GM18505 (cell line): ENCODE results near the gene TLR8.
A peak's percentile ranks its signal among the peaks of the same experiment; 100 is the strongest.

ENCODE experiments used
- ATAC-seq: cut with Tn5 transposase; IDR thresholded peaks from one replicate; pipeline ENCODE4 v1.9.1; 2021; ENCODE audit not compliant: unreplicated experiment
- POLR2A ChIP-seq: IDR thresholded peaks from 4 replicates; pipeline ENCODE4 v1.6.1; 2011; ENCODE audit warnings: borderline replicate concordance; ENCODE audit not compliant: insufficient read depth, insufficient read length; ENCODE audit errors: extremely low read depth

TLR8 gene

DNA sequence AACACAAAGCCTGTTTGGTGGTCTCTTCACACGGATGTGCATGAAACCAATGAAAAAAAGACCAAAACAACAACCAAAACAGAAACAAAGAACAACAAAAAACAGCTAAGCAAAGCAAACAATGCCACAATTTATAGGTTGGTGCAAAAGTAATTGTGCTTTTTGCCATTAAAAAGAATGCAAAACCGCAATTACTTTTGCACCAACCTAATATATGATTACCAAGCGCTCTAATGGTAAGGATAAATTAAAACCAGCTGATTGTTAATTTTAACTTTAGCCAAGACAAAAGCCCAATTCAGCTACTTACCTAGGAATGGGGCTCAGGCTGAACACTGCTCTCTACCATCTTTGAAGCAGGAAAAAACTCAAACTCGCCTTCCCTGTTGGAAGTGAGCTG lies 39.1 kb downstream of the TLR8 start:
- ATAC-seq, result no peak
- TF ChIP-seq POLR2A, result no peak

DNA sequence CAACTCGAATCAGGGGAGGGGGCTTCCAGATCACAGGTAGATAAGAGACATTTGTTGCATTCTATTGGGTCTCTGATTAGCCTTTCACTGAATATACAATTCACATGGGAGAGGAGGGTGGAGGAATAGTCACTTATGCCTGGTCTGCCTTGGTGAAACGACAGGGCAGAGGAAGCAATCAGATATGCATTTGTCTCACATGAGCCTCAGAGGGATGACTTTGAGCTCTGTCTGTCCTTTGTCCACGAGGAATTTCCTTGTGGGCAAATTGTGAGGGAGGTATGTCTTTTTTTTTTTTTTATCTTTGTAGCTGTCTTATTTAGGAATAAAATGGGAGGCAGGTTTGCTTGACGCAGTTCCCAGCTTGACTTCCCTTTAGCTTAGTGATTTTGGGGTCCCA lies 40.0 kb downstream of the TLR8 start:
- ATAC-seq, result no peak
- TF ChIP-seq POLR2A, result no peak

DNA sequence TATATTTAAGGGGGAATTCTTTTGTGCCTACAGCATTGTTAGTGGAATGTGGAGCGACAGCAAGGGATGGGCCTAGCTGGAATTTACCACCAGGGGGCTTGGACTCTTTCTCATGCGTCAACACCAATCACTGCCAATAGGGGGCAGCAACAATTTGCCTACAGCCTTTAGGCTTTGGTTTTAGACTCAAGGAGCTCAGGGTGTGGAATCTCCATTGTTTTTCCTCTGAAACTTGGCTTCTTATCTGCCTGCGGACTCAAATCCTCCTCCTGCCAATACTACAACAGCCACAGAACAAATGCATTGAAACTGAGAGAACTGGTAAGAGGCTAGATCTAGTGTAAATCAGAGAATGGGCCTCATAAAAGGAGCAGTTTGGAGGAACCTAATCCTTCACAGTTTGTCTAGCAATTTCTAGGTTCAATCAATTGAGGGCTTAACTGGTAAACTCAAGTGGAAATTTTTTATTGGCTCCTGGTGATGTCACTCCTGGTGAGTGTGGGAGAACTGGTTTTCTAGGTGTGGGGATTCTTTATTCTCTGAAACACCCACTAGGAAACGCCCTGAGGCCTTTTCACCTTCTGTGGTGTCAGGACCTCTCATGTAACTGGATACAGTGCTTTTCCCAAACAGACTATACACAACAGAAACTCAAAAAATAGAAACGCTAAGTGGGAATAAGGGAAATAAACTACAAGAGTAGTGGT lies 40.6 kb downstream of the TLR8 start:
- ATAC-seq, result no peak

DNA sequence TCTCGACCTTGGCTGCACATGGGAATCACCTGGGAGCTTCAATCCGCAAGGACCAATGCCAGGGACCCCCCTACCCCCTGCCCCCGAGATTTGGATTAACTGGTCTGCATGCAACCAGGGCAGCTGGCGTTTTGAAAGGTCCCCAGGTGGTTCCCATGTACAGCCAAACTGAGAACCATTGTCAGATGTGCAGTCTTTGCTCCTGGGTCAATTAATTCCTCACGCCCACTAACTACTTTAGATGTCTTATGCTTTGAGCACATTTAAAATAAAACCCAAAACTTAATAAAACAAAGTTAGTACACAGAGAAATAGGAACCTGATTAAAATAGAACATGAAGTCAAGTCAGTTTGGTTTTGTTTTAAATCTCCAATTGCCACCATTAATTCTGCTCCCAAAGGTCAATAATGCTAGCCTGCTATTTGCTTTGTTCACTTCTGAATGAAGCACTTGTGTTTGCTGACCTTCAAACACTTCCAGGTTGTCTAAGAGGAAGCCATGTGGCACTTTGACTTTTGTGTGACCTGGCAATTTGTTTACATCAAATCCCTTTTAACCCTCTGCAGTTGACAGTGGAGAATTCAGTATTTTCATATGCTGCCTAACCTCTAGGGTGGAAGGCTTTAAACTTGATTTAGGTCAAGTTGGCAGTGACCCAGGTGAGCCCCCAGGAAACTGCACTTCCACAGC lies 41.3 kb downstream of the TLR8 start:
- TF ChIP-seq POLR2A, result no peak

More for the DNA sequence above, 40.6 kb downstream of the TLR8 start:
- TF ChIP-seq POLR2A, result no peak

DNA sequence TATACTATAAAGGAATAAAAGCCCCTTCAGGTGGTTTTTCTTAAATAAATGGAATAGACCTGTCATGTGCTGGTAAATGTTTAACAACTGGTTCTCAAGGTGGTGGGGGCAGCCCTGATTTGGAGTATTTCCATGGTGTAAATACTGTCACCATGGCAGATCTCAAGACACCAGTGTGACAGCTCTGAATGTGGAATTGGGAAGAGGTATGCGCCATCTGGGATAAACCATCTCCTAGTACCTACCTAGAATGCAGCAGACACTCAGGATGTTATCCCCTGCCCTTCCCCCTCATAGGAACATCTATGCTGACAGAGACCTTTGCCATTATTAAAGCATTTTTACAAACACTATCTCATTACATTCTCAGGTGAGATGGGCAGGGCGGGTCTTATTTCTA lies 42.1 kb downstream of the TLR8 start:
- no peak for ATAC-seq

More for the DNA sequence above, 41.3 kb downstream of the TLR8 start:
- no peak for ATAC-seq

DNA sequence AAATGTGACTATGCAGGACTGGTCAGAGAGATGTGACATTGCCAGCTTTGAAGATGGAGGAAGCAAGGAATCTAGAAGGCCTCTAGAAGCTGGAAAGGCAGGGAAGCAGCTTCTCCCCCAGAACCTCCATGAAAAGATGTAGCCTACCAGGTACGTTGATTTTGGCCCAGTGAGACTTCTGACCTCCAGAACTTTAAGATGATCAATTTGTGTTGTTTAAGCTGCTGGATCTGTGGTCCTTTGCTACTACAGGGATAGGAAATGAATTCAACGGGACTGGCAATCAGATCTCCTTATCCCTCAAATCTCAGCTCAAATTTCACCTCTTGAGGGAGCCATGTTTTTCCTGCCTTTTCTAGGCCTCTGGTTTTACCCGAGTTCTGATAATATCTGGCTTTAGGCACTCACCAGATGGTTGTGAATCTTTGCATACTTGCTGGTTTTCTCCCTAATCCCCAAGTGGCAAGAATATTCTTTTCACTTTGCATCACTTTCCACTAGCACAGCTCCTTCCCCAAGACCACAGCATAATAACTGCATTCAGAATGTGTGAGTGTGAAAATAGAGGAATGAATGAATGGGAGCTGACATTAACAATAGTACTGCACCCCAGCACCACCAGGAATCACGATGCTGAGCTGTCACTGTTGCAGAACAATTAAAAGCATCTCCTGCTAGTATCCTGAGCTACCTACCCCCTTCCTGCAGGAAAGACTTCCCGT lies 42.9 kb downstream of the TLR8 start:
- ATAC-seq, result peak; percentile 2
- no peak for TF ChIP-seq POLR2A

More for the DNA sequence above, 42.1 kb downstream of the TLR8 start:
- TF ChIP-seq POLR2A, result no peak

DNA sequence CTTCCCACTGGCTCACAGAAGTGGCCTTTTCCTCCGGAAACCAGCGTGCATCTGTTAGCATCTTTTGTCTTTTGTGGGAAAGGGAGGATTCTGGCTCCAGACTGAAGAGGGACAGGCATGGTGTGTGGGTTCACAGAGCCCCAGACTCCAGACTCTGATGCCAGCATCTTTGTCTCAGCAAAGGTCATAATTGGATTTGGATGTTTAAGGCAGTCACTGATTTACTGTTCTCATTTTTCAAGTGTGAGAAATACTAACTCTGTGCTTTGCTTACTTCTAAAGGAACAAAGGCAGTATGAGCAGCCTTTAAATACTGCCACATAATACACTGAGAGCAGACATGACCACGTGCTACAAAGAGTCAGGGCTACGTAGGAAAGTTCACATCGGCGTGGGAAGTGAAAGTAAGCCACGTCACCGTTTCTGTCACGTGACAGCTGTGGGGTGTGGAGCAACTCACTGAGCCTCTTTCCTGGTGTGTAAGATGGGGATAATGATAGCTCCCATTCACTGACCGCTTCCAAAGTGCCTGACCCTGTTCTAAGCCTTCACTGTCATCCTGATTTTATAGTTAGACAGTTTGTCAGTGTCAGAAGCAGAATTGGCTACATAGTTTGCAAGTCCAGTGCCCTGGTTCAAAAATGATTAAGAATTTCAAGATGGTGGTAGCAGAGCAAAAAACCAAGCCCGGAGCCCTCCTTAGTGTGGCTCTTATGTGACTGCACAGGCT lies 43.7 kb downstream of the TLR8 start:
- ATAC-seq, result peak; percentile 61
- peak; percentile 95 for TF ChIP-seq POLR2A

DNA sequence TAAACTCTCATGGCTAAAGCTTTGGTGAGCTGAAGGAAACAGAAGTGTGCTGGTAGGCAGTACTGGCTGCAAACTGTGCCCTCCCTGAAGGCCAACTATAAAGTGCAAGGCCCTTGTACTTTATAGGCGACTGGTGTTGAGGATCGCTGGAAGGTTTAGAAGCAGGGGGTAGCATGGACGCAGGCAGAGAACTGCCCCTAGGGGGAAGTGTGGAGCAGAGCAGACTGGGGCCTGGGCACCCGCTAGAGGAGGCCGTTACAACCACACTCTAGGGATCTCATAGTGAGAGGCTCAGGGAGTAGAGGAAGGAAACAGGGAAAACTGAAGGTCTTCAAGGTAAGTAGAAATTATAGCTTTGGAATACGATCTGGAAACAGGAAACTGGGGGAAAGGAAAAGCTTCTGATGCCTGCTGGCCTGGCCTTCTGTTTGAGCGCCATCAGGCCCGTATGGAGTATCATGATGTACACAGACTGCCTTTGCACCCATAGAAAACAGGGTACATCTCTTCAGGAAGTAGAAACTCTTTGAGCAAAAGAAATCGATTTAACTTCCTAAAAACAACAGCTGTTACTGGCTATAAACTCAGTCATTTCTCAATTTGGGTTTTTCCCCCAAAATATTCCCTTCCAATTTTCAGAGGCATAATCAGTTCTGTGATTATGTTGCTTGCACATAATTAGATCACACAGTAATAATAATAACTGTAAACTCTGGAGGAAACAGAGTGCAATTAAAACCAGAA lies 44.6 kb downstream of the TLR8 start:
- ATAC-seq, result peak; percentile 32
- peak; percentile 76 for TF ChIP-seq POLR2A

DNA sequence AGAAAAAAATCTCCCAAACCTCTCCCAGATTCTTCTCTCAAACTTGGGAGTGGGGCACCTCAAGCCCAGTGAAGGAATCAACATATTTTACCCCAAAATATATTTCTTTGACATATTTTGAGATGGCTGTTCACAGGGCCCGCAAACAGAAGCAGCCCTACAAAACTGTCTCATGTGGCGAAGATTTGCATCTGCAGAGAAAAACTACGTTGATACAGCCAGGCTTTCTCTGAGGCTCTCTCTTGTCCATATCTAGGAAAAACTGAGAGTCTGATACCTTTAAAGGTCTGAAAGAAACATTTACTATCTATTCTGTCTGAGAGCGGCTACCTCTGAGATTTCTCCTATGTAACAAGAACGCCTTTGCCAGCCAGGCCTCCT lies 45.2 kb downstream of the TLR8 start:
- ATAC-seq, result no peak
- TF ChIP-seq POLR2A, result no peak

DNA sequence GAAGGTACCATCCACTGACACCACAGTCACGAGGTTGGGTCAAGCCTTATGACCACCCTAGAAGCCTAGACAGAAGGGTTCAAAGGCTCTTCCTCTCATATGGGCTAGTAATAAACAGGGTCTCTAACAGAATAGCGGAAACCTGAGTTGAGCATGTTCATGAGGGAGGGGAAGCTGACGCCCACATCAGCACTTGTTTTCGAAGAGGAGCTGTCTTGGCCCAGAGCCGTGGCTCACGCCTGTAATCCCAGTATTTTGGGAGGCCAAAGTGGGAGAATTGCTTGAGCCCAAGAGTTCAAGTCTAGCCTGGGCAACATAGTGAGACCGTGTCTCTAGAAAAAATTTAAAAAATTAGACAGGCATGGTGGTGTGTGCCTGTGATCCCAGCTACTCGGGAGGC lies 47.0 kb downstream of the TLR8 start:
- no peak for TF ChIP-seq POLR2A
- ATAC-seq, result no peak

DNA sequence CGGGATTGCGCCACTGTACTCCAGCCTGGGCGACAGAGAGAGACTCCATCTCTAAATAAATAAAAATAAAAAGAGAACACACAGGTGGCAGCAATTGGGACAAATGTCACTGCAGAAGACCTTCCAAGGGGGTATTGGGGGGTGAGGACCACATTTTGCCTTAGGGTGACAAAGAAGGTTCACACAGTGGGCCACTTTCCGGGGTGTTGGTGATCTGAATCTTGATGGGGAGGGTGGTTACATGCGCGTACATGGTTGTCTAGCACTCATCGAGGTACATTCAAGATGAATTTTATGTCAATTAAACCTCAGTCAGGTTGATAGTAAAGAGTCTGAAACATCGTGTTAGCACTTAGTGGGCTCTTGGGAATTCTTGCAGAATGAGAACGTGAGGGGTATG lies 48.0 kb downstream of the TLR8 start:
- no peak for ATAC-seq
- TF ChIP-seq POLR2A, result no peak

DNA sequence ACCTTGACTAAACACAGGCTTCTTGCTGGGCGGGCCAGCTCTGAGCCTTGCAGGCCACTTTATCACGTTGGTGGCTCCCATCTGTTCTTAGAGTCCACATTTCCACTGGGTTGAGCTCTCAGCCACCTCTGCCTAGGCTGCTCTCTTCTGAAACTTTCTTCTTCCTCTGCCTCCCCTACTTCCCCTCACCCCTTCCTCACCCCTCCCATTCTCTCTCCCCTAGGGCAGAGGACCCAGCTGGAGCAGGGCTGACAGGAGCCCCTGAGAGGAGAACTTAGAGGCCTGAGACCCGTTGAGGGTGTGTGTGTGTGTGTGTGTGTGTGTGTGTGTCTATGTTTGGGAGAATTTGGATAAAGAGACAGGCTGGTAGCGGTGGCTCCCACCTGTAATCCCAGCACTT lies 48.6 kb downstream of the TLR8 start:
- no peak for TF ChIP-seq POLR2A
- ATAC-seq, result no peak
